ENCODE measurements around the gene UMODL1.

DNA sequence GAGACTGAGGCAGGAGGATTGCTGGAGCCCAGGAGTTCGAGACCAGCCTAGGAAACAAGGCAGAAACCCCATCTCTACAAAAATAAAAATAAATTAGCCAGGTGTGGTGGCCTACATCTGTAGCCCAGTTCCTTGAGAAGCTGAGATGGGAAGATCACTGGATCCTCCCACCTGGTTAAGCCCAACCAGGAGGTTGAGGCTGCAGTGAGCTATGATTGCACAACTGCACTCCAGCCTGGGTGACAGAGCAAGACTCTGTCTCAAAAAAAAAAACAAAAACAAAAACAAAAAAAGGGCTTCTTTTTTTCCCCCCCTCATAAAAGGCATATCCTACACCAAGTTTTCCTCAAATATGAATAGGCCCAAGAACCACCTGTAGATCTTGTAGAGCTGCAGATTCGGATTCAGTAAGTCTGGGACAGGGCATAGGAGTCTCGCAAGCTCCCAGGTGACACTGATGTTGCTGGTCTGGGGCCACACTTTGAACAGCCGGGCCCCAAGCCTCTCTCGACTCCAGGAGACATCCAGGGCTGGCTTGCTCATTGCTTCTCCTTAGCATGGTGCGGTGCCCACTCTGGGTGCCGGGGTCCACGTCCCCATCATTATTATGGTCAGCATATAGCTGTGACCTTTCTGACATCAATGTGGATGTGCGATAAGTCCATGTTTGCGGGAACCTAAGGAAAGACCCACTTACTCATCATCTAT lies 22.1 kb upstream of the UMODL1 start:
- TF ChIP-seq, protein P1, sequence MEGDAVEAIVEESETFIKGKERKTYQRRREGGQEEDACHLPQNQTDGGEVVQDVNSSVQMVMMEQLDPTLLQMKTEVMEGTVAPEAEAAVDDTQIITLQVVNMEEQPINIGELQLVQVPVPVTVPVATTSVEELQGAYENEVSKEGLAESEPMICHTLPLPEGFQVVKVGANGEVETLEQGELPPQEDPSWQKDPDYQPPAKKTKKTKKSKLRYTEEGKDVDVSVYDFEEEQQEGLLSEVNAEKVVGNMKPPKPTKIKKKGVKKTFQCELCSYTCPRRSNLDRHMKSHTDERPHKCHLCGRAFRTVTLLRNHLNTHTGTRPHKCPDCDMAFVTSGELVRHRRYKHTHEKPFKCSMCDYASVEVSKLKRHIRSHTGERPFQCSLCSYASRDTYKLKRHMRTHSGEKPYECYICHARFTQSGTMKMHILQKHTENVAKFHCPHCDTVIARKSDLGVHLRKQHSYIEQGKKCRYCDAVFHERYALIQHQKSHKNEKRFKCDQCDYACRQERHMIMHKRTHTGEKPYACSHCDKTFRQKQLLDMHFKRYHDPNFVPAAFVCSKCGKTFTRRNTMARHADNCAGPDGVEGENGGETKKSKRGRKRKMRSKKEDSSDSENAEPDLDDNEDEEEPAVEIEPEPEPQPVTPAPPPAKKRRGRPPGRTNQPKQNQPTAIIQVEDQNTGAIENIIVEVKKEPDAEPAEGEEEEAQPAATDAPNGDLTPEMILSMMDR (IDR thresholded peaks at IDR 0.05): no peak
- TF ChIP-seq POLR2A (IDR thresholded peaks at IDR 0.05): no peak

Measured in testis (tissue), 2 donors.